ENCODE results near the gene ABTB2. TPM values are rescaled to one million over a fixed set of nuclear protein-coding genes. Genes with fewer than 3 reads are reported as not detected.

ABTB2 gene
- polyA plus RNA-seq, 1 donor from 2014 or later, result 0.04 TPM

GRCh38 chr11:34197256-34197655 lies 160.6 kb downstream of the ABTB2 start:
- no peaks in the 10 kb centered on the region for H3K9me3 Mint-ChIP-seq
- no peaks in the 10 kb centered on the region for H3K27me3 Mint-ChIP-seq
- H3K4me3 Mint-ChIP-seq, result no peak overlapping the region
- H3K4me1 Mint-ChIP-seq, result peaks cover 0 to 4% (median 0%) of the 10 kb centered on the region in 3 donors
- H3K27ac Mint-ChIP-seq, result no peak overlapping the region
- H3K36me3 Mint-ChIP-seq, result peaks cover 5% of the 10 kb centered on the region

- H3K9me3 Mint-ChIP-seq, result peaks cover 0 to 1% (median 0%) of the 10 kb centered on the region in 3 donors
- H3K27ac Mint-ChIP-seq, result no peak overlapping the region
- H3K4me3 Mint-ChIP-seq, result no peak overlapping the region
- no peaks in the 10 kb centered on the region for H3K27me3 Mint-ChIP-seq
- peaks cover 4% of the 10 kb centered on the region for H3K36me3 Mint-ChIP-seq
- H3K4me1 Mint-ChIP-seq, result peaks cover 3 to 5% (median 4%) of the 10 kb centered on the region in 3 donors
These were observed 163.1 kb downstream of the ABTB2 start for GRCh38 chr11:34194576-34195335.

GRCh38 chr11:34192481-34193401 lies 165.1 kb downstream of the ABTB2 start:
- Mint-ChIP-seq H3K4me3 (no peak overlapping the region), H3K9me3 (peaks cover 0 to 1% (median 0%) of the 10 kb centered on the region in 3 donors), H3K27ac (no peak overlapping the region), H3K4me1 (peaks cover 4 to 6% (median 5%) of the 10 kb centered on the region in 3 donors), H3K27me3 (no peaks in the 10 kb centered on the region), H3K36me3 (peaks cover 4% of the 10 kb centered on the region)

GRCh38 chr11:34191578-34191977 lies 166.2 kb downstream of the ABTB2 start:
- H3K27me3 Mint-ChIP-seq, result no peaks in the 10 kb centered on the region
- peaks cover 0 to 1% (median 0%) of the 10 kb centered on the region in 3 donors for H3K9me3 Mint-ChIP-seq
- H3K36me3 Mint-ChIP-seq, result no peaks in the 10 kb centered on the region
- peak overlapping the region in 1 of 3 donors; percentile 6 for H3K27ac Mint-ChIP-seq
- H3K4me1 Mint-ChIP-seq, result peaks cover 4 to 6% (median 5%) of the 10 kb centered on the region in 3 donors
- no peak overlapping the region for H3K4me3 Mint-ChIP-seq

- Mint-ChIP-seq H3K27ac (no peak overlapping the region), H3K4me3 (peak overlapping the region in 2 of 4 donors; percentile 60 to 92), H3K9me3 (peaks cover 0 to 1% (median 0%) of the 10 kb centered on the region in 3 donors), H3K36me3 (no peaks in the 10 kb centered on the region), H3K4me1 (peaks cover 4 to 6% (median 5%) of the 10 kb centered on the region in 3 donors), H3K27me3 (no peaks in the 10 kb centered on the region)
These were observed 167.3 kb downstream of the ABTB2 start for GRCh38 chr11:34190192-34191139.

- H3K9me3 Mint-ChIP-seq, result peaks cover 0 to 1% (median 0%) of the 10 kb centered on the region in 3 donors
- H3K4me3 Mint-ChIP-seq, result no peak overlapping the region
- no peaks in the 10 kb centered on the region for H3K36me3 Mint-ChIP-seq
- no peaks in the 10 kb centered on the region for H3K27me3 Mint-ChIP-seq
- peak overlapping the region in 1 of 3 donors; percentile 50 for H3K27ac Mint-ChIP-seq
- peaks cover 4 to 6% (median 5%) of the 10 kb centered on the region in 3 donors for H3K4me1 Mint-ChIP-seq
These were observed 168.6 kb downstream of the ABTB2 start for GRCh38 chr11:34189191-34189590.

GRCh38 chr11:34188181-34188580 lies 169.6 kb downstream of the ABTB2 start:
- Mint-ChIP-seq H3K27me3 (no peaks in the 10 kb centered on the region), H3K4me1 (peaks cover 4 to 6% (median 5%) of the 10 kb centered on the region in 3 donors), H3K4me3 (no peak overlapping the region), H3K27ac (no peak overlapping the region), H3K9me3 (peaks cover 0 to 1% (median 0%) of the 10 kb centered on the region in 3 donors), H3K36me3 (no peaks in the 10 kb centered on the region)

- Mint-ChIP-seq H3K4me1 (peaks cover 4 to 6% (median 5%) of the 10 kb centered on the region in 3 donors), H3K4me3 (no peak overlapping the region), H3K27me3 (no peaks in the 10 kb centered on the region), H3K27ac (no peak overlapping the region), H3K36me3 (no peaks in the 10 kb centered on the region), H3K9me3 (peaks cover 0 to 1% (median 0%) of the 10 kb centered on the region in 3 donors)
These were observed 171.6 kb downstream of the ABTB2 start for GRCh38 chr11:34185926-34186841.

- Mint-ChIP-seq H3K36me3 (no peaks in the 10 kb centered on the region), H3K27ac (no peak overlapping the region), H3K27me3 (no peaks in the 10 kb centered on the region), H3K4me3 (no peak overlapping the region), H3K4me1 (peaks cover 0 to under 1% (median 0%) of the 10 kb centered on the region in 3 donors), H3K9me3 (no peaks in the 10 kb centered on the region)
These were observed 173.2 kb downstream of the ABTB2 start for GRCh38 chr11:34184505-34185015.

- Mint-ChIP-seq H3K4me3 (no peak overlapping the region), H3K27ac (no peak overlapping the region), H3K27me3 (no peaks in the 10 kb centered on the region), H3K36me3 (no peaks in the 10 kb centered on the region), H3K4me1 (no peaks in the 10 kb centered on the region), H3K9me3 (no peaks in the 10 kb centered on the region)
These were observed 173.9 kb downstream of the ABTB2 start for GRCh38 chr11:34183848-34184391.

- H3K27ac Mint-ChIP-seq, result no peak overlapping the region
- no peak overlapping the region for H3K4me3 Mint-ChIP-seq
These were observed 174.7 kb downstream of the ABTB2 start for GRCh38 chr11:34182921-34183685.

GRCh38 chr11:34182425-34182824 lies 175.4 kb downstream of the ABTB2 start:
- H3K4me1 Mint-ChIP-seq, result peaks cover 0 to 2% (median 0%) of the 10 kb centered on the region in 3 donors
- H3K4me3 Mint-ChIP-seq, result no peak overlapping the region
- H3K27ac Mint-ChIP-seq, result no peak overlapping the region
- H3K27me3 Mint-ChIP-seq, result no peaks in the 10 kb centered on the region
- no peaks in the 10 kb centered on the region for H3K9me3 Mint-ChIP-seq
- no peaks in the 10 kb centered on the region for H3K36me3 Mint-ChIP-seq

More at GRCh38 chr11:34182921-34183685, 174.7 kb downstream of the ABTB2 start:
- Mint-ChIP-seq H3K27me3 (no peaks in the 10 kb centered on the region), H3K9me3 (no peaks in the 10 kb centered on the region), H3K4me1 (no peaks in the 10 kb centered on the region), H3K36me3 (no peaks in the 10 kb centered on the region)

Measured in IgD-negative memory B cell (primary cell).